Right lobe of liver (tissue), 4 donors: ENCODE results near the gene OTUD5.
"Not testable (repeated sequence)": the region's sequence is repeated elsewhere in the genome, so short reads cannot be mapped to it uniquely, and the experiment has no call there.

Experiments used
- CTCF ChIP-seq, 4 donors: fragments of 200-600 bp in 3 of 4; fragments of 450-650 bp in 1 of 4; IDR thresholded peaks; one replicate each; pipeline versions ENCODE4 v1.5.1 to v1.8.0; 2016 to 2022; ENCODE audit warnings: antibody characterized with exemption in 4 of 4, mild to moderate bottlenecking in 2 of 4
- POLR2A ChIP-seq: fragments of 450-650 bp; IDR thresholded peaks from one replicate; pipeline ENCODE4 v1.6.1; 2017; ENCODE audit warnings: antibody characterized with exemption, mild to moderate bottlenecking
- donor health status: DM: no; HTN: no; CAD: no.
- donor health status: DM: no; HTN: no; CAD: no.
- donor health status: DM: no; HTN: yes; CAD: no.

GRCh38 chrX:48980341-48980740, 22.9 kb upstream of the OTUD5 start:
- not testable (repeated sequence) for TF ChIP-seq POLR2A; CTCF (IDR thresholded peaks at IDR 0.05)
